K562 (cell line): ENCODE results near the gene FSCN2. TPM values are rescaled to one million over a fixed set of nuclear protein-coding genes. Genes with fewer than 3 reads are reported as not detected.
A peak's percentile ranks its signal among the peaks of the same experiment; 100 is the strongest.

Experiments
- CCNT2 ChIP-seq: IDR thresholded peaks from 2 replicates; pipeline ENCODE4 v1.6.1; 2011; ENCODE audit warnings: borderline replicate concordance, low read depth, mild to moderate bottlenecking, moderate library complexity, mixed read lengths, low read length; ENCODE audit not compliant: insufficient read length; ENCODE audit errors: extremely low read depth
- DDX20 ChIP-seq: fragments of 450-650 bp; IDR thresholded peaks from 2 replicates; pipeline ENCODE4 v1.6.1; 2016; ENCODE audit warnings: missing genetic modification characterization, low read depth, mild to moderate bottlenecking, missing compliant biosample characterization, moderate library complexity
- DEAF1 ChIP-seq: fragments of 450-650 bp; formaldehyde crosslinking; IDR thresholded peaks from 2 replicates; pipeline ENCODE4 v1.4.0; 2020; ENCODE audit warnings: mild to moderate bottlenecking, moderate library complexity
- E2F8 ChIP-seq: fragments of 450-650 bp; IDR thresholded peaks from 2 replicates; pipeline ENCODE4 v1.7.1; 2018; ENCODE audit warnings: mild to moderate bottlenecking, low read depth; ENCODE audit not compliant: partially characterized antibody
- ELK1 ChIP-seq: sonication (generic); formaldehyde crosslinking; IDR thresholded peaks from 2 replicates; pipeline ENCODE4 v1.8.1; 2022; ENCODE audit warnings: missing genetic modification reagents
- GTF2B ChIP-seq: IDR thresholded peaks from 2 replicates; pipeline ENCODE4 v1.6.1; 2011; ENCODE audit not compliant: insufficient read length; ENCODE audit errors: extremely low read depth
- HMGN3 ChIP-seq: IDR thresholded peaks from 2 replicates; pipeline ENCODE4 v1.6.1; 2011; ENCODE audit warnings: borderline replicate concordance, low read depth, mild to moderate bottlenecking, mixed read lengths, low read length; ENCODE audit not compliant: insufficient read length; ENCODE audit errors: extremely low read depth
- HNRNPUL1 ChIP-seq: fragments of 200-400 bp; formaldehyde crosslinking; IDR thresholded peaks from 2 replicates; pipeline ENCODE4 v1.6.1; 2017; ENCODE audit warnings: low read length
- ILF3 ChIP-seq: fragments of 450-650 bp; IDR thresholded peaks from 2 replicates; pipeline ENCODE4 v1.6.1; 2018; ENCODE audit warnings: antibody characterized with exemption, mild to moderate bottlenecking, moderate library complexity, borderline replicate concordance
- IRF9 ChIP-seq: fragments of 450-650 bp; IDR thresholded peaks from 2 replicates; pipeline ENCODE4 v1.6.1; 2016; ENCODE audit warnings: missing biosample characterization, missing genetic modification characterization
- KLF13 ChIP-seq: fragments of 450-650 bp; IDR thresholded peaks from 2 replicates; pipeline ENCODE4 v1.6.1; 2016; ENCODE audit warnings: missing genetic modification characterization, low read depth, mild to moderate bottlenecking, missing compliant biosample characterization, moderate library complexity, borderline replicate concordance
- NFE2L1 ChIP-seq: fragments of 450-650 bp; IDR thresholded peaks from 2 replicates; pipeline ENCODE4 v1.6.1; 2016; ENCODE audit warnings: missing genetic modification characterization, low read depth, mild to moderate bottlenecking, missing compliant biosample characterization, moderate library complexity, borderline replicate concordance
- NFXL1 ChIP-seq: fragments of 450-650 bp; formaldehyde crosslinking; IDR thresholded peaks from 2 replicates; pipeline ENCODE4 v1.4.0; 2021; ENCODE audit warnings: mild to moderate bottlenecking
- RBBP5 ChIP-seq: fragments of 200-600 bp; sonication (generic); IDR thresholded peaks from 2 replicates; pipeline ENCODE4 v1.6.1; 2012; ENCODE audit warnings: borderline replicate concordance, mild to moderate bottlenecking, low read length, control low read depth, inconsistent platforms; ENCODE audit not compliant: insufficient read depth, poor library complexity, severe bottlenecking
- TARDBP ChIP-seq: fragments of 450-650 bp; IDR thresholded peaks from 2 replicates; pipeline ENCODE4 v1.6.1; 2016
- ZNF224 ChIP-seq: sonication (generic); formaldehyde crosslinking; IDR thresholded peaks from 2 replicates; pipeline ENCODE4 v1.8.0; 2022; ENCODE audit warnings: mild to moderate bottlenecking, missing genetic modification reagents
- ZNF232 ChIP-seq: sonication (generic); formaldehyde crosslinking; IDR thresholded peaks from 2 replicates; pipeline ENCODE4 v1.8.0; 2022; ENCODE audit warnings: mild to moderate bottlenecking, missing genetic modification reagents
- ZNF311 ChIP-seq: fragments of 250-450 bp; sonication (Bioruptor Pico); IDR thresholded peaks from 2 replicates; pipeline ENCODE4 v1.4.0; 2020; ENCODE audit warnings: mild to moderate bottlenecking, moderate library complexity
- ZNF431 ChIP-seq: sonication (generic); formaldehyde crosslinking; IDR thresholded peaks from 2 replicates; pipeline ENCODE4 v1.8.0; 2022; ENCODE audit warnings: mild to moderate bottlenecking, missing genetic modification reagents
- polyA plus RNA-seq, 8 experiments: library from polyadenylated mRNA; depleted of rRNA in 4 of 8; stranded (reverse) in 5 of 8; unstranded in 3 of 8; fragments of >200 nt; fragmentation: Nextera tagmentation in 2 of 8; fragmentation: Illumina TruSeq in 1 of 8; extraction: Ambion mirVana in 2 of 8; extraction: Trizol in 1 of 8; gene quantifications; 2 replicates each; pipeline versions ENCODE4 v1.2.1 to v1.2.3, GENCODE V29; 2011 to 2014; ENCODE audit warnings: inconsistent platforms in 1 of 8, missing spikeins in 1 of 8
- total RNA-seq, 7 experiments: library from RNA; depleted of rRNA in 6 of 7; stranded (reverse); fragments of >200 nt in 6 of 7; fragmentation: Illumina TruSeq in 2 of 7; extraction: Trizol in 2 of 7; gene quantifications; 2 replicates each; pipeline versions ENCODE4 v1.2.1 to v1.2.3, GENCODE V29; 2011 to 2021; ENCODE audit warnings: low replicate concordance in 1 of 7

Gene FSCN2
- total and polyA plus RNA-seq, 9 of the 15 experiments (the other 6 are each of a cell fraction or from before 2014, with no cell fraction given) = 0.08 TPM; not detected in 8

GRCh38 chr17:81484195-81484979 lies 43.8 kb upstream of the FSCN2 start (continued):
- no peak for TF ChIP-seq ZNF224
- TF ChIP-seq NFXL1 = no peak
- peak; percentile 77 for TF ChIP-seq CCNT2
- TF ChIP-seq DDX20 (tag) = no peak
- peak; percentile 45 for TF ChIP-seq KLF13 (tag)
- peak; percentile 92 for TF ChIP-seq DEAF1 (CRISPR knock-in tag)
- TF ChIP-seq IRF9 (tag) = no peak
- TF ChIP-seq TARDBP = 0 out of 2 replicates have a peak, but pooled peaks have one; percentile 76
- TF ChIP-seq ZNF232 (CRISPR knock-in tag) = no peak
- no peak for TF ChIP-seq ELK1 (CRISPR knock-in tag)
- TF ChIP-seq RBBP5 = no peak
- TF ChIP-seq ZNF311 = no peak
- no peak; the same call in none of the 2 replicates for TF ChIP-seq ZNF431
- no peak for TF ChIP-seq NFE2L1 (tag)
- TF ChIP-seq HMGN3 = no peak
- TF ChIP-seq E2F8 = peak; percentile 33
- TF ChIP-seq HNRNPUL1 = no peak
- peak; percentile 74; the same call in 1 of the 2 replicates for TF ChIP-seq ILF3
- no peak for TF ChIP-seq GTF2B
